Measurements from ENCODE around the gene IFITM5.
"Not testable (repeated sequence)": the region's sequence is repeated elsewhere in the genome, so short reads cannot be mapped to it uniquely, and the experiment has no call there.

Gene IFITM5

DNA sequence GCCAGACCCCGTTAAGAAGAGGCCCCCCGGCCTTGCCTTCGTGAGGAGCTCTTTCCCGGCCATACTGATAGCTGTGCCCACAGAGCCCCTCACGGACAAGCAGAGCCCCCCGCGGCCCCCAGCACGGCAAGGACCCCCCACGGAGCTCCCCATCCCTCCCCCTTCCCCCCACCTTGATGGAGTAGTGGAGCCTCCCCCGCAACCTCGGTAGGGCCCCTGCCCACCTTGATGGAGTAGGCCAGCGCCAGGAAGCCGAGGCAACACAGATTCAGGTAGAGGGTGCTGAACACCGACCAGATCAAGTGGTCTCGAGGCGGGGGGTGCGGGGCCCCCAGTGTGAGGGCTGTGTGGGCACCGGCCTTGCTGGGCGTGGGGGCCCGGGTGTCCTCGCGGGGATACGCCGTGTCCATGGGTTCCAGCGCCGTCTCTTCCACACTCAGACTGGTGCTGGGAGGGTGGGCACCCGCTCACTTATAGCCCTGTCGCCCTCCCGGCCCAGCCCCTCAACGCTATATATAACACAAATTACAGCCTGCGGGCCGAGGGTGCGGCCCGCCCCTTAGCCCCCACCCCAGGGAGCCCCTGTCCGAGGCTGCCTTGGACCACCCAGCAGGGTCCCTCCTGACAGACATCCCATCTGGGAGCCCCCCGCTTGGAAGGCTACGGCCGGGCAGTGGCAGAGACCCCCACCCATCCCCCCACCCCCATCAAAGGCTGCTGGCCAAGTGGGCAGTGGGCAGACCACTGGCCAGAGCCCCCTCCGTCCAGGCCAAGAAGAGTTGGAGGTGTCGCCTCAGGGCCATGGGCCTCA, at the start of gene IFITM5:
TSS of gene IFITM5 (minus strand) at position 446 of the 811 bp plus-strand sequence. CDS start at position 410, 36 bp downstream.
- DNase-seq: no peak

DNA sequence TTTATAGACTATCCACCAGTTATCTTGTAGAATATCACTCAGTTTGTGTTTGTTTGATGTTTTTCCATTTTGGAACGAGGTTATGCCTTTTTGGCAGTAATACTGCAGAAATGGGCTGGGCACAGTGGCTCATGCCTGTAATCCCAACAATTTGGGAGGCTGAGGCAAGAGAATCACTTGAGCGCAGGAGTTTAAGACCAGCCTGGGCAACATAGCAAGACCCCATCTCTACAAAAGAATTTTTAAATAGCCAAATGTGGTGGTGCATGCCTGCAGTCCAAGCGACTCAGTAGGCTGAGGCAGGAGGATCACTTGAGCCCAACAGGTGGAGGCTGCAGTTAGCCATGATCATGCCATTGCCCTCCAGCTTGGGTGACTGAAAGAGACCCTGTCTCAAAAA, 47.2 kb upstream of the IFITM5 start:
- DNase-seq: no peak

DNA sequence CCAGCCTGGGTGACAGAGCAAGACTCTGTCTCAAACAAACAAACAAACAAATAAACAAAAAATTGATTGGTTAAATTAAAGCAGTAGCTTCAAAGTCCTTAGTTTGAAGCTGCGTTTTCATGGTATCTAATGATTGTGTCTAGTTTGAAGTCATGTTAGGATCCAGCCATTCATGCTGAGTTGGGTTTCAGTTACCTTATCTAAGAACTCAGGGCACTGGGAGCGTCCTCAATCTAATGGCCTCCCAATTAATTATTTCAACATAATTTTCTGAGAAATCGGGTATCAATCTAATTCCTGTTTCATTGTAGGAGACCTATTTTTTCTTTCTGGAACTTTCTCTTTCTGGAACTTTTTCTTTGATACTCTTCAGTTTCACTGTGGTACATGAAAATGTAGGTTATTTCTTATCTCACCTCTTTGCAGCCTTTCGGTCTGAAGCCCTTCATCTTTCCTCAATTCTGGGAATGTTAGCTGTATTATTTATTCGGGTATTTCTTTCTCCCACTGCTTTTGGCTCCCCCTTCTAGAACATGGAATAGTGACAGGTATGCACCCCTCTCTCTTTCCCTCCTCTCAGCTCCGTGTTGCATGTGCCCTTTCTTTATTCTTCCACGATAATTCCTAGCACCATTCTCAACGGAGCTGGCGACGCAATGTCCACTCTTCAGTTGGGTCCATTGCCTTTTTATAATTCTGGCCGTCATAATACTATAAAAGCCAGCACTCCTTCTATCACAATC, 45.7 kb upstream of the IFITM5 start:
- no peak for DNase-seq

DNA sequence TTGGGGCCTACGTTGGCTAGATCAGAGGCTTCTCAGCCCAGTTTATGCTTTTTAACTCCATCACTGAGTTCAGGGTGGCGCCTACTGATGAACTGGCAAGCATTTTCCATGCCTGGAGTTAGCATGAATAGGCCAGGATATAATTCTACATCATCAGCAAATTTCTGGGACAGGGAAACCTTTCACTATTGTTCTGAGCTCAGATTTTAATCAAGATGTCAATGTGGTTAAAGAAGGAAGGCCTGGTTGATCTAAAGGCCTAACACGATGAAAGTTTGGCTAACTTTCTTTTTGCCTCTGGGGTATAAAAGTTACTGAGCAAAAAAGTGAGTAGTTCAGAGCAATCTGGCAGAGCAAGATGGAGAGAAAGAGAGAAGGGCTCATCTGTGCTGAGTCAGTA, 43.0 kb upstream of the IFITM5 start:
- DNase-seq: no peak

DNA sequence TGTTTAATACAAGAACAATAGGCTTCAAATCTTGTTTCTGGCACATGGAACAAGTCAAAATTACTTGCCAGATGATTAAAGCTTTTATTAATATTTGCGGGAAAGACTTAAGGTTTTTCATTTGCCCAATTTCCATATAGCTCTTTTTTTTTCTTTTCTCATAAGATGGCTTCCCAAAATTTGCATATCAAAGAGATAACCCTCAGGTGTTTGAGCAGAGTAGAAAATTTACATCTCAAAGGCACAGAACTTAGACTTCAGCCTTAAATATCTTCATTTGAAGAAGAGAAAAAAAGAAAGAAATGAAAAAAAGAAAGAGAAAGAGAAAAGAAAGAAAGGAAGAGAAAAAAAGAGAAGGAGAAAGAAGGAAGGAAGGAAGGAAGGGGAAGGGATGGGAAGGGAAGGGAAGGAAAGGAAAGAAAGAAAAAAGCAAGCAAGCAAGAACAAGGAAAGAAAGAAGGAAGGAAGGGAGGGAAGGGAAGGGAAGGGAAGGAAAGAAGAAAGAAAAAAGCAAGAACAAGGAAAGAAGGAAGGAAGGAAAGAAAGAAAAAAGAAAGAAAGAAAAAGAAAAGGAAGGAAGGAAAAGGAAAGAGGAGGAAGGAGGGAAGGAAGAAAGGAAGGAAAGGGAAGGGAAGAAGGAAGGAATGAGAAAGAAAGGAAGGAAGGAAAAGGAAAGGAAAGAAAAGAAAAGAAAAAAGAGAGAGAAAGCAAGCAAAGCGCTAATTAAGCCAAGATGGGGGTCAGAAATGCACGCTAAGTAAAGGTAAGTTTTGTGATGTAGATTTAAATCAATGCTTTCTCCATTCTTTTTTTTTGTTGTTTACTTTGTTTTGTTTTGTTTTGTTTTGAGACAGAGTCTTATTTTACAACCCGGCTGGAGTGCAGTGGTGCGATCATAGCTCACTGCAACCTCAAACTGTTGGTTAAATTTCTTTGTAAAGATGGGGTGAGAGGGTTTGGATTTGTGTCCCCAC, 41.5 kb upstream of the IFITM5 start:
- DNase-seq: no peak

GRCh38 chr11:339963-340362, 40.6 kb upstream of the IFITM5 start:
- DNase-seq: no peak

DNA sequence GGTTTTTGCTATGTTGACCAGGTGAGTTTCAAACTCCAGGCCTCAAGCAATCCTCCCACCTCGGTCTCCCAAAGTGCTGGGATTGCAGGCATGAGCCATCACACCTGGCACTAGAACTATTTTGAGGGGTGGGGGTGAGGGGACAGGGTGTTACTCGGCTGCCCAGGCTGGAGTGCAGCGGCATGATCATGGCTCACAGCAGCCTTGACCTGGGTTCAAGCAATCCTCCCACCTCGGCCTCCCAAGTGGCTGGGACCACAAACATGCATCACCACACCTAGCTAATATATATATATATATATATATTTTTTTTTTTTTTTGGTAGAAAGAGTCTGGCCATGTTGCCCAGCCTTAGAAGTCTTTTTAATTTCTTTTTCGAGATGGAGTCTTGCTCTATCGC, 38.4 kb upstream of the IFITM5 start:
- DNase-seq: no peak

DNA sequence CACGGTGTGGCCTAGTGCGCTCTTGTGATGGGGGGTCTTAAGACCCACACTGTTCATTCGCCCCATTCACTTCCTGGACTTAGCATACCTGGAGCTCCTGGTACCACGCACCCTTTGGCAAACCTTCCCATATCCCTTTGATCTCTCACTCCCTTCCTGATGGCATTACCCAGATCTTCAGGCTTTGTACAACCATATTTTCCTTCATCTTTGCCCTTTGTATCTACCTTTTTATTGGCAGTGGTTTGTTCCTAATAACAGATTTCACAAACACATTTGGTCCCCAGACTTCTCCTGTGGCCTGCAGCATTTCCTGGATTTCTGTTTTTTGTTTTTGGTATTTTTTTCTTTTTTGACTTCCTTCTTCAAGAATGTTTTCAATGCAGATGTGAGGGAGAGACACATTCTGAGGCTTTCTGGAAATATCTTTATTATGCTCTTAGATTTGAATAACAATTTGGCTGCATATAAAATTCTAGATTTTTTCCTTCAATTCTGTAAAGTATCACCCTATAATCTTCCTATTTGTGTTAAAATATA, 37.4 kb upstream of the IFITM5 start:
- no peak for DNase-seq

- DNase-seq: peak; percentile 31
Measured at GRCh38 chr11:335779-336658, 36.7 kb upstream of the IFITM5 start.

DNA sequence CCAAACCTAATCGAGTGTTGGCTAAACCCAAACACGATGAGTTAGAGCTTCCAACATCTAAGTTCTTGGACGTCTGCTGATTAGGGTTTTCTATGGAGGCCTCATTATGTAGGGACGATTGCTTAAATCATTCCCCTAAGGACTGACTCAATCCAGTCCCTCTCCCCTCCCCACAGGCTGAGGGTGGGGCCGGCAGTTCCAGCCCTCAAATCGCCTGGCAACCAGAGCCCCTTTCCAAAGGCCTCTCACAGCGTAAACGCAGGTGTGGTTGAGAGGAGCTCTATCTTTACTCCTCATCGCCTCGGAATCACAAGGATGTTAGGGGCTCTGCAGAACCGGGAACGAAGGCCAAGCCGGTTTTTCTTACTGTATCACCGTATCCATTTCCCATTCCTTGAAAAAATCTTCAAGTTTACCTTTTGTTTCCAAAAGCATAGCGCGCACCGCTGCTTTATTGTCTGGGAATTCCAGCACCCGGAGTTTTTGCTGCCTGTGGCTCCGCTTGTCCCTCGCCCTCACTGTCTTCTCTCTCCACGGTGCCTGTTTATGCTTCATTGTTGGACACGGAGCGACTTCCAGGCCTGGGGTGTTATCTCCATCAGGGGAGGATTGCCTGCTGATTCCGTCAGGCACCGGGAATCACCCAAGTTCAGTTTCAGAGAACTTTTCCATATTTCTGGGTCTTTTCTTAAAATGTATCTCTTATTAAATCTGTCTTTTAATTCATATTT, 35.1 kb upstream of the IFITM5 start:
- DNase-seq: no peak

DNA sequence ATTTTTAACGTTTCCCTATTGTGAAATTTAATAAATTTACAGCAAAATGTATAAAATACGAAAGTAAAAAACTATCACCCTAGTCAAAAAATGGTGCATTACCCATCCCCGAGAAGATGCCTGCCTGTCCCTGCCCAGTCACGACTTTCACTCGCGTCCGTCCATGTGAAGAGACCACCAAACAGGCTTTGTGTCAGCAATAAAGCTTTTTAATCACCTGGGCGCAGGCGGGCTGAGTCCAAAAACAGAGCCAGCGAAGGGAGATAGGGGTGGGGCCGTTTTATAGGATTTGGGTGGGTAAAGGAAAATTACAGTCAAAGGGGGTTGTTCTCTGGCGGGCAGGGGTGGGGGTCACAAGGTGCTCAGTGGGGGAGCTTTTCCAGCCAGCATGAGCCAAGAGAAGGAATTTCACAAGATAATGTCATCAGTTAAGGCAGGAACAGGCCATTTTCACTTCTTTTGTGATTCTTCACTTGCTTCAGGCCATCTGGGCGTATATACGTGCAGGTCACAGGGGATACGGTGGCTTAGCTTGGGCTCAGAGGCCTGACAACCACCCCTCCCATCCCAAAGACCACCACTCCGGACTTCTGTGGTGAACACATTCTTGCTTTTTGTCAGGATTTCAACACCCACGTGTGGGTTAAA, 34.4 kb upstream of the IFITM5 start:
- DNase-seq: not testable (repeated sequence)

DNA sequence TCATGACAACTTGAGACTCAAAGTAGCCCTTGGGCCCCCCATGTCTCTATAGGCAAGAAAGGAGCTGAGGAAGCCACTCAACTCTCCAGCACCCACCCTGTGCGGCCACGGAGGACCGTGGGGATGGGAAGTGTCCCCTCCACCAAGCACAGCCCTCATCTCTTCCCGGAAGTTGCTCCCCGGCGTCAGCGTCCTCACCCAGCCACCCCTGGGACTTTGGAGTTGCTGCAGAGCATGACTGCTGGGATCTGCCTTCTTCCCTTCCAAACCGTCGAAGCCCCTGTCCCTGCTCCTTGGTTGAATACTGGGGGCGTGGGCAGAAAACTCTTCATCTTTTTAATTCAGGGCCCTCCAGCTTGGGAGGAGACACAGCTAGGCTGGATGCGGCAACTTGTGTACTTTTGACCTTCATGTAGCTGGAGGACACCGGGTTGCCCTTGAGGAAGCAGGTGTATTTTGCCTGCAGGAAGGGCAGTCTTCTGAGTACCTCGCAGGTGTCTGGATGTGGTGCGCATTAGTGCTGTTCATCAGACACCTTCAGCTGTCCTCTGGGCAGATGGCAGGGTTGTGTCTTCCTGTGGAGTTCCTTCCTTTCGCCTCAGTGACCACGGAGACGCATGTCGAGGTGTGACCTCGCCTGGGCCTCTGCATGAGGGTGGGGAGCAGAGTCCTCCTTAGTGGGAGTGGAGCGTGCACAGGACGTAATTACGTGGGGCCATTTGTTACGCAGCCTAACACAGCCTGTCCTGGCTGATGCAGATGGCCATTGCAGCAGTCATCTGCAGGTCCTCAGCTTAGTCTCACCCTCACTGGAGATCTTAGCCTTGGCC, 33.5 kb upstream of the IFITM5 start:
- no peak for DNase-seq

DNA sequence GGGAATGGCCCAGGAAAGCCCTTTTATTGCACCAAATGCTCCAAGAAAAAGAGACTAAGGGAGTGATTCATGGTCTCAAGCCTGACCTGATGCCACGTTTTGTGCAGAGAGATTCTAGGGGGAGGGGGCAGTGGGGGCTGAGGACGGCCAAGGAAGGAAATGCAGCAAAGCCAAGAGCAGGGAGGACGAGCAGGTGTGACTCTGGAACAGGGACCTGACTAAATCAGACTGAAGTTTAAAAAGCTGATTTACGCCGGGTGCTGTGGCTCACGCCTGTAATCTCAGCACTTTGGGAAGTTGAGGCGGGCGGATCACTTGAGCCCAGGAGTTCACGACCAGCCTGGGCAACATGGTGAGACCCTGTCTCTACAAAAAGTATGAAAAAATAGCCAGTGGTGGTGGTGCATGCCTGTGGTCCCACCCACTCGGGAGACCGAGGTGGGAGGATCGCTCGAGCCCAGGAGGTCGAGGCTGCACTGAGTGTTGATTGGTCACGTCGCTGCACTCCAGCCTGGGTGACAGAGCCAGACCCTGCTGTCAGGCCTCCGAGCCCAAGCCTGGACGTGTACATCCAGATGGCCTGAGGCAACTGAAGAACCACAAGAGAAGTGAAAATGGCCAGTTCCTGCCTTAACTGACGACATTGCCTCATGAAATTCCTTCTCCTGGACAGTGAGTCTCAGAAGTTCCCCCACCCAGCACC, 32.2 kb upstream of the IFITM5 start:
- DNase-seq: no peak

GRCh38 chr11:330694-331357, 31.5 kb upstream of the IFITM5 start:
- no peak for DNase-seq

DNA sequence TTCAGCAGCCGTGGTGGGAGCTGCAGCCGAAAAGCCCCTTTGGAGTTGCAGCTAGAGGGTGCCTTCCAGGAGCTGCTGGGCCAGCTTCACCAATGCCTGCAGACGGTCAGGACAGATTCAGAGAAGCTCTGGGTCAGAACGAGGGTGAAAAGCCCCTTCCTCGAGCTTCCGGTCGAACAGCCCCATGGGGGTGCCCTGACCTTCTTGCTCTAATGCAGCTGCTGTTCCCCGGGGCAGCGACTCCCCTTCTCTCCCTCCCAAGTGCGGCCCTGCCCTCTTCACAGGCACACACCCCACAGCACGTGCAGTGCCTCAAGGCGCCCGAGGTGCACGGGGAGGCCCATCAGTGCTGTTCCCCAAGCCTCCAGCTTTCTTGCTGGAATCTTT, 31.0 kb upstream of the IFITM5 start:
- DNase-seq: no peak

DNA sequence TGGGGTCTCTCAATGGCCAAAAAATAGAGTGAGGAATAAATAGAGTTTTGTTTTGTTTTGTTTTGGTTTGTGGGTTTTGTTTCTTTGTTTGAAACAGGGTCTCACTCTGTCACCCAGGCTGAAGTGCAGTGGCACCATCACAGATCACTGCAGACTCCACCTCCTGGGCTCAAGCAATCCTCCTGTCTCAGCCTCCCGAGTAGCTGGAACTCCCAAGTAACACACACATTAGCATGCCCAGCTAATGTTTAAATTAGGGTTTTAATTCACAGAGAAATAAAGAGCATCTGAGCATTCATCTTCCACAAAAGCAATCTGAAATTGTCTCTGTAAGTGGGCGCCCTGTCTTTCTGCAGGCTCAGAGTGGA, 30.5 kb upstream of the IFITM5 start:
- DNase-seq: no peak

- DNase-seq: not testable (repeated sequence)
Measured at GRCh38 chr11:328516-329100, 29.3 kb upstream of the IFITM5 start.

GRCh38 chr11:328012-328411, 28.7 kb upstream of the IFITM5 start:
- no peak for DNase-seq

Data from inflammatory macrophage treated with lipopolysaccharide for 4 hours (primary cell).